HG03159 (cell line): ENCODE results near the gene SWAP70.

ENCODE experiments used
- ATAC-seq: cut with Tn5 transposase; IDR thresholded peaks from one replicate; pipeline ENCODE4 v1.9.1; 2021; ENCODE audit warnings: mild to moderate bottlenecking, moderate library complexity; ENCODE audit not compliant: unreplicated experiment

Gene SWAP70

DNA sequence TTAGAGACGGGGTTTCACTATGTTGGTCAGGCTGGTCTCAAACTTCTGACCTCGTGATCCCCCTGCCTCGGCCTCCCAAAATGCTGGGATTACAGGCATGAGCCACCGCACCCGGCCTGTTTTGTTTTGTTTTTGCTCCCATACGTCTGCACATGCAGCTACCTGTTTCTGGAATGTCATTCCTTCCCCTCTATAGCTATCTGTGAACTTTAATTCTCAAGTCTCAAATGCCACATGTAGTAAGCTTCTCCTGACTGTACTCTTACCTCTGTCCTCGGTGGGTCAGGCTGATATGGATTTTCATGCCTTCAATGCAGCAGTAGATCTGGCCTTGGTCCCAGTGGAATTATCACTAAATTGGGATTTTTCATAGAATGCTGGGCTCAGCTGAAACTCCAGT lies 12.4 kb upstream of the SWAP70 start:
- no peak for ATAC-seq

DNA sequence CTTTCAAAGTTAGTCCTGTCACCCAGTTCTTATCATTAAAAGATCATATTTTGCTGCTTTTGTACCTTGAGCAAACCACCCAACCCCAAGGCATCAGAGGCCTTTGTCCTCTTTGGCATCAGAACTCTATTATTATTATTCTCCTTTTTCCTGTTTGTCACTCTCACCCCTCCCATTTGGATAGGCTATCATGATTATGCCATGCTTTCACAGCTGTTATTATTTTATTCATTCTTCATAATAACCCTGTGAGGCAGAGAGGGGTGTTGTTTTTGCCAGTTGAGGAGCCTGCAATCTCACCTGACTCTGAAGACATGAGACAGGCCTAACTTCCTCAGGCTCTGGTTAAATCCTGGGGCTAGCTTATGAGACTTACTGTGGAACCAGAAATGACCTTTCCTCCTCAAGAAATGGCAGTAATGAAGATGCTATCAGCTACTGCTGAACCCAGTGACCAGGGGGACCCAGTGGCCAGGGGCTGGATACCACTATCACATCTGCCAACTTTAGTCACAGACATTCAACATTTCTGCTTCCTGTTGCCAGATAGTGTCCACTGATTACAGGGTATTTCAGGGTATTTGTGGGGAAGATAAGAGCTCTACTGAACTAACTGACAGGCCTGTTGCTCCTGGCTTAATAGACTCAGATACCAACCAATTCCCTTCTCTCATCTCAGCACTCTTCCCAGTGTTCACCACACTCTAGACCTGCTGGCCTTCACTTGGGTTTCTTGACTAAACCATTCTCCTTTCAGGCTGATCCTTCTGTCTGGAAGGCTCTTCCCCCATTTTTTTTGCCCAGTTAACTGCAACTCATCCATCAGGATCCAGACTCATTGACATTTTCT lies 11.8 kb upstream of the SWAP70 start:
- ATAC-seq: no peak

DNA sequence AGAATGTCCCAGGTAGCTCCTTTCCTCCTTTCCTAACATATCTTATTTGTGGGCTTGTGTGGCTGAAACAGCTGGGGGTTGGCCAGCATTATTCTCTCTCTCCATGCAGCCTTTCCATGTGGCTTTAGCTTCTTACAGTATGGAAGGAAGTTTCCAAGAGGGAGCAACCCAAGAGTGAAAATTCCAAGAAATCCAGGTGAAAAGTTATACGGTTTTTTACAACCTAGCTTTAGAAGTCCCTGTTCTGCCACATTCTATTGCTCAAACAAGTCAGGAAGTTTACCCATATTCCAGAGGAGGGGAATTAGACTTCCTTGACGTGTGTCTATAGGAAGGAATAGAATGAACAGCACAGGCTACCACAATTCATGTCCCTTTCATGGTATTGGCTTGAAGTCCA lies 10.0 kb upstream of the SWAP70 start:
- ATAC-seq: no peak

DNA sequence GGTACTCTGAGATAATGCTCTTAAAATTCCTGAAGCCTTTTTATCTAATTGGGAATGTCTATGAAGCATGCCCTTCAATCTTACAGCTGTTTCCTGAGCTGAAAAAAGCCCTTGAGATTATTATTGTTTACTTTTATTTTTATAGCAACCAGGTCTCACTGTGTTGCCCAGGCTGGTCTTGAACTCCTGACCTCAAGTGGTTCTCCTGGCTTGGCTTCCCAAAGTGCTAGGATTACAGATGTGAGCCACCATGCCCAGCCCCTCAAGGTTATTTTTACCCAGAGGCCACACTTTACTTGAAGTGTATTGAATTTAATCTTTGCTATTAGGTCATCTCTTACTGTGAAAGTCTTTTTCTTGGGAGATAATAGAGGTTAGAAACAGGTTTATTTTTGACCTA lies 7.0 kb upstream of the SWAP70 start:
- ATAC-seq: no peak

DNA sequence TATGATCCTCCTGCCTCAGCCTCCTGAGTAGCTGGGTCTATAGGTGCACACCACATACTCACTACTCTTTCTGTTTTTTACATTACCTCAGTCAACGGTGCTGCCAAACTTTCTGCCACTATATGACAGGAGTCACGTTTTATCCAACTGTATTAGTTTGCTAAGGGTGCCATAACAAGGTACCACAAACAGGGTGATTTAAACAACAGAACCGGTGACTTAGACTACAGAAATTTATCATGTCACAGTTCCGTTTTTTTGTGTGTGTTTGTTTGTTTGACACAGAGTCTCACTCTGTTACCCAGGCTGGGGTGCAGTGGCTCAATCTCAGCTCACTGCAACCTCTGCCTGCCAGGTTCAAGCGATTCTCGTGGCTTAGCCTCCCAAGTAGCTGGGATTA lies 6.3 kb upstream of the SWAP70 start:
- ATAC-seq: no peak

DNA sequence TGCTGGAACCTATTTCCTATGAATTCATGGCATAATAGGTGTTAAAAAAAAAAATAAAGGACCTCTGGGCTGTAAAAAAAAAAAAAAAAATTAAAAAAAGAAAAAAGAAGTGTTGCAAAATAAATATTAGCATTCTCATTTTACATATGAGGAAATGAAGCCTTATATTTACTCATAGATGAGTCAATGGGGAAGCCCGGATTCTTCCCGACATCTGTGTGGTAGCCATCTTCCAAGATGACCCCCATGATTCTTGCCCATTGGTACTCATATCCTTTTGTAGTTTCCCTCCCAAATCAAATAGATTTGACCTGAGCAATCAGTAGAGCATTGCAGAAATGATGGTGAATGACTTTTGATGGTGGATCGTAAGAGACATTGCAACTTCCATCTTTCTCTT lies 3.0 kb upstream of the SWAP70 start:
- no peak for ATAC-seq

- no peak for ATAC-seq
Observed at GRCh38 chr11:9662273-9662672, 1.6 kb upstream of the SWAP70 start.

- peak; percentile 49 for ATAC-seq
Observed at GRCh38 chr11:9664276-9665171, 647 bp downstream of the SWAP70 start.

DNA sequence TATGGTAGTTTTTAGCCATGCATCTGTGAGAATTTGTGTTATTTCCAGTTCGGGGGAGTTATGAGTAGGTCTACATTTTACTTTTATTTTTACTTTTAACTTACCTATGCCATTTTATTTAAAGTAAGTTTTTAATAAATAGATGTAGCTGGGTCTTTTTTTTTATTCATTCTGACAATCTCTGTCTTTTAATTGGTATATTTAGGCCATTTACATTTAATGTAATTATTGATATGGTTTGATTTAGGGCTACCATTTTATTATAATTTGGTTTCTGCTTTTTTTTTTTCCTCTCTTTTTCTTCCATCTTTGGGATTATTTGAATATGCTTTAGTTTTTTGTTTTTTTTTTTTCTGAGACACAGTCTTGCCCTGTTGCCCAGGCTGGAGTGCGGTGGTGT lies 1.9 kb downstream of the SWAP70 start:
- ATAC-seq: no peak

DNA sequence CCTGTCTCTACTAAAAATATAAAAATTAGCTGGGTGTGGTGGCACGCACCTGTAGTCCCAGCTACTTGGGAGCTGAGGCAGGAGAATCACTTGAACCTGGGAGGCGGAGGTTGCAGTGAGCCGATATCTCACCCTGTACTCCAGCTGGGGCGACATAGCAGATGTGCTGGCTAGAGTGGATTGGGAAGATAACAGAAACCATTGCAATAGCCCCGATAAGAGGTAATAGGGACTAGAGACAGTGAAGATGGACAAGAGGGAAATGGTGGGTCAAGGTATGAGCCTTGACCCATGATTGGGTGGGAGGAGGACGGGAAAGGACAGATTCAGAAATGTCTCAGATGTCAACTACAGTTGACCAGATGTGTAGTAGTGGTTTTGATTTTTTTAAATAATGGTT lies 6.1 kb downstream of the SWAP70 start:
- no peak for ATAC-seq

DNA sequence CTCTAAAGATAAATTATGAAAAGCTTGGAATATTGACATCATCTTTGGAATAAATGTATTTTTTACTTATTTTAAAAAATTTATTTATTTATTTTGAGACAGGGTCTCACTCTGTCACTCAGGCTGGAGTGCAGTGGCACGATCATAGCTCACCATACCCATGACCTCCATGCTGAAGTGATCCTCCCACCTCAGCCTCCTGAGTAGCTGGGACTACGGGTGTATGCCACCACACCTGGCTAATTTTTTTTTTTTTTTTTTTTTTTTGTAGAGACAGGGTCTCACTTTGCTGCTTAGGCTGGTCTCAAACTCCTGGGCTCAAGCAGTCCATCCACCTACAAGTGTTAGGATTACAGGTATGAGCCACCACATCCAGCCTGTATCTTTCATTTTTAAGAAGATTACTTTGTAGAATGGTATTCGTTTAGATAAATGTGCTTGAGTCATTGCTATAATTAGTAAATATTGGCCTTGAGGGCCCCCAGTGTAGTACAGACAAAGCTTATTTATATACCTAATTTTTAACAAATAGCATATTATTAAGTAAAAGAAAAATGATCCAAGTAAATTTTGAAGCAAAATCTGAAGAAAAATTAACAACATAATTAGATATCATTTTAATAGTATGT lies 8.5 kb downstream of the SWAP70 start:
- ATAC-seq: no peak

DNA sequence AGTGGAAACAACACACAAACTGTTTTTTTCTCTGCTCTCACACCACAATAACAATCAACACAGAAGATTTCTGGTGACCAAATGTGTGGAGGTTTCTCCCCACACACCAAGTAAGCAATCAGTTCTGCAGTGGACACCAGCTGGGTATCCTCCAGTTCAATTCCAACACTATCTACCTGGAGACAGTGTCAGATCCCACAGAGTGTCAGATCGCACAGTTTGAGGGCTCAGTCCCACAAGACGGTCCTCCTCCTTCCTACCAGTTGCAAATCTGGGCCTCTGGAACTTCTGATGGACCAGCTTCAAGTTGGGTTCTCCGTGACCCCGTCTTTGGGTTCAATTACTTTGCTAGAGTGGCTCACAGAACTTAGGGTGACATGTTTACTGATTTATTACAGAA lies 9.0 kb downstream of the SWAP70 start:
- no peak for ATAC-seq

DNA sequence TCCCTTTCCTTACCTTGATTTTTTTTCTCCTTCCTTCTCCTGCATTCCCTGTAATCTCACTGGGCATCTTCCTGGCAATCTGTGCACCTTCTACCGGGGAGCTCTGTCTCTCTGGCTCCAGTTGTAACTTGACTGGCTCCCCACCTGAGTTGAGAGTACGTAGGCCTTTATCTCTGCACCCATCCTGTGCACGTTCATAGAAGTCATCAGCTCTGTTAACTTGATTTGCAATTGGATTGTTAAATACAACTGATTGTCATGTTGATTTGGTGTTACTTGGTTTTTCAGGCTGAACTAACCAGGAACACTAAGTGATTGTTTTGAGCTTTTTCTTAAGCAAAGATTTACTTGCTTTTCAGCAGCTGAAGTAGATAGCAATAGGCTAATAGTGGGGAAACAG lies 11.8 kb downstream of the SWAP70 start:
- no peak for ATAC-seq

GRCh38 chr11:9677951-9678350 lies 14.1 kb downstream of the SWAP70 start:
- no peak for ATAC-seq

DNA sequence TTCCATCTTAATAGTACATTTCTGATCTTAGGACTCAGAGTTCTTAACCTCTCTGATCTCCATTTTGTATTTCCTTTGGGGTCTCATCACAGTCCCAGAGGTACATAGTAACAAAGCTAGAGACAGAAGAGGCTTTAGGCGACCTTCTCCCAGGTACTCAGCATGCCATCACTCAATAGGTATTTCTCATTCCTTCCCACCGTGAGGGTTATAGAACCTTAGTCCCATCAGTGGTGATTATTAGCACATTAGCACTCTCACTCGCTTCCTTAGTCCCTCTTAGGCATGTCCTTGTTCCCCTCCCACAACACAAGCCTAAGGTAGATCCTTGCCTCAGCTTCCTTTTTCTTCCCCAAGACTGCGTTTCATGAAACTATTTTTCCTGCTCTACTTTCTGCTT lies 14.7 kb downstream of the SWAP70 start:
- ATAC-seq: no peak

DNA sequence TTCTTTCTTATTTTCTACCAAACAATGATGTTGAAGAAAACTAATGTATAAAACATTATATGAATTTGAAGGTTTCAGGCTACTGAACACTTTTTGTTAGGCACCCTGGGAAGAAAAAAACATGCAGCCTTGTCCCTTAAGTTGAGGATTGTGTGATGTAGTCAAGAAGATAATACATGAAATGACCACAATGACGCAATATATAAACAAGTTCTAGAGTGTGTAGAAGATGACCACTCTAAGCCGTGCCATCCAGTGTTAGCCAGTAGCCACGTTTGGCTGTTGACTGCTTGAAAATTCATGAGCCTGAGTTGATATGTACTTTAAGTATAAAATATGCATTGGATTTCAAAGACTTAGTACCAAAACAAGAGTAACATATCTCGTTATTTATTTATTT lies 16.2 kb downstream of the SWAP70 start:
- no peak for ATAC-seq

DNA sequence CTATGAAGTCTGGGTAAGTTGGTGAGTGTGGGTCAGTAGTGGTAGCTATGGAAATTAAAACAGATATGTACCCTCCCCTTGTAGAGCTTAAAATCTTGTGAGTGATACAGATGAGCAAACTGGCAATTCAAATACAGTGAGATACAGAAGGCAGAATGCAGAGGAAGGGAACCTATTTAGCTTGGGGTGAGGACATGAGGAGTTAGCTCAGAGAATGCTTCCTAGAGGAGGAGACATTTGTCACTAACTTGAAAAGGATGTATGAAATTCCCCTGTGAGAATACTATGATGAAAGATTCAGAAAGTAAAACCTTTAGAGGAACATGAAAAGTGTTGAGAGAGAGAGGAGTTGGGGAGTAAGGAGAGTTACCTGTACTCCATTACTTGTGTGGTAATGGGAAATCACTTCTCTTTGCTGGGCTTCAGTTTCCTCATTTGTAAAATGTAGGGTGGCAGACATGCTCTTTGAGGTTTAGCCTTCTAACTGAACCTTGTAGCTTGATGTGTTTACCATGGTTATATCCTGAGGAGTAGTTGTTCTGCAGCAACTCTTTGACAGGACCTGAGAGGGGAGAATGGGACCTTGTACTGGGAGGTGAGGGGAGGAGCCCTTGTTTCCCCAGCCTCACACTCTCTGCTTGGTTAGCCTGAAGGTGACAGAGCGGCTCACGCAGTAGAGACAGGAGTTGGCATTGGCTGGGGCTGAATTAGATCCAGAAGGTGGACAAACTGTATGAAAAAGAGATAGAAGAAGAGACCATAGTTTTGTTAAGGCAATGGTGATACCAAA lies 17.9 kb downstream of the SWAP70 start:
- ATAC-seq: no peak

DNA sequence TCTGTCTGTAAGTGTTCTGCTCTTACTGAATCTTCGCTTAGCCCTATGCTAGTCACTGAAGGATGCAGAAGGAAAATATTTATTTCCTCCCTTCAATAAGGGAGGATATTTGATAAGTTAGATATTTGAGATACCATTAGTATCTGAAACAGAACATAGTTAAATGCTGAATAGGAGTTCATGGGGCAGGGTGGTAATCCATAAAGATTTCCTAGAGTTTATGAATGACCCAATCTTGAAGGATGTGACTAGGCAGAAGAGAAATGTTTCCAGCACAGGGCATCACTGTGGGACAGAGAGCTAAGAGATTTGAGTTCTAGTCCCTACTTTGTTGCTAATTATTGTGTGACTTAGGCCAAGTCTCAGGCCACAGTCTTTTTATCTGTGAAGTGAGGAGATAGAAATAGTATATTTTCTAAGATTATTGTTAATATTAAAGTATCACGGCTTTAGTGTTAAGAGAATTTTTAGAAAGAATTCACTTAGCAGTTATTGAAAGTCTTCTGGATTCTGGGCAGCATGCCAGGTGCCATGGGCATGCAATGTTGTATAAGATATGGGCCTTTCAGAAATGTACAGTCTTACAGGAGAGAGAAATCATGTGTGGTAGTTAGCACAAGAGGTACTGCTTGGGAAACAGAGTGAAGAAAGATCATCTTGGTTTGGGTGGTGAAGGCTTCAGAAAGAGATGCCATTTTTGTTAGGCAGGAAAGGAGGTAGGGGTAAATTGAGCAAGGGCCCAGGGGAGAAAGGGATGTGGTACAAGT lies 24.0 kb downstream of the SWAP70 start:
- ATAC-seq: no peak

DNA sequence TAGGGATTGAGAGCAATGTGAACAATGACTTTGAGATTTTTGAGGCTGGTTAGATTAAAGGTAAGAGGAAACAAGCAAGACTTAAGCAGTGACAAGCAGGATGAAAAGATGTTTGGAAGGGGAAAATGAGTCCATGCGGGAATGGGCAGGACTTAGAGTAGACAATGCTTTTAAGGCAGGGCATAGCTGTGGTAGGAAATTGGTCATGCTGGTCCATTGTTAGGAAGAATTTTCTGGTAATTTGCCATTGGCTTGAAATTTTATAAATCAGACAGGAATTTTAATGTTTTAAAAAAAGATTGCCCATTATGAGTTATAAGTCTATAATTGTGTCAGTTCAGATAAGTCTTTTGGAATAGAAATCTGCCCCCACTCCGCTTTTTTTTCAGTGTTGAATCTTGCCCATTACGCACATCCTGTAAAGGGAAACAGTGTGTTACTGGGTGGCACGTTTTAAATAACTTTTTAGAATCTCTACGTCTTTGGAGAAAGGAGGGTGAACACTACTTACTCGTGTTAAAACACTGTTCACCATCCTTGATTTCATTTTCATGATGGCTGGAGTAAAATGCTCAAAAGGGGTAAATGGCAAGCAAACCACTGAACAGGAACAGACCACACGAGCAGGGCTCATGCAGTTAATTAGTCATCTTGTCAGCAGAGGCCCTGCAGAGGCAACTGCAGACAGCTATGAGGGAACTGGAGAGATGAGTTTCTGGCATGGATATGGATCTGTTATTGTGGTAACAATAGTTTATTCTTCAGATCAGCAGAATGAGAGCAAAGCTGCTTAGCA lies 25.0 kb downstream of the SWAP70 start:
- peak; percentile 85 for ATAC-seq
